Tongue (tissue), 2 donors: ENCODE results near the gene TEC. TPM values are rescaled to one million over a fixed set of nuclear protein-coding genes. Genes with fewer than 3 reads are reported as not detected.

Source experiments
- DNase-seq: peaks from one replicate; pipeline ENCODE4 v3.0.0-alpha.2; 2015
- total RNA-seq: library from RNA; depleted of rRNA; stranded (reverse); fragments of >200 nt; gene quantifications from one replicate; pipeline ENCODE4 v1.2.3, GENCODE V29; 2014

TEC gene
- total RNA-seq, 1 donor from 2014 or later = 3.2 TPM

DNA sequence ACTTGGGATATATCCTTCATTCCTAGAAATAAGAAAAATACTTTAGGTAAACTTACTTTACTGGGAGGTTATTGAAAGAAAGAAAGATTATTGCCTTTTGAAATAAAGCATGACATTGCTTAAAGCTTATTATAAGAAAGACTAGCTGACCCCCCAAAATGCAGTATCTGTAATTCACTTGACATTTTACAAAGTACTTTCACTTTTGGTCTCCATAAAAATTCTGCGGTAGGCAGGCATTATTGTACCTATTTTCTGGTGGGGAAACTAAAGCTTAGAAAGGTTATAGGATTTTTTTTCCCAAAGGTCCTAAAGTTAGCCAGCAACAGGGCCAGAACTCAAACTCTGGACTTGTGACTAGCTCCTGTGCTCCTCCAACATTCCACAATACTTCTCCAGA lies 105.9 kb downstream of the TEC start:
- no peak for DNase-seq

DNA sequence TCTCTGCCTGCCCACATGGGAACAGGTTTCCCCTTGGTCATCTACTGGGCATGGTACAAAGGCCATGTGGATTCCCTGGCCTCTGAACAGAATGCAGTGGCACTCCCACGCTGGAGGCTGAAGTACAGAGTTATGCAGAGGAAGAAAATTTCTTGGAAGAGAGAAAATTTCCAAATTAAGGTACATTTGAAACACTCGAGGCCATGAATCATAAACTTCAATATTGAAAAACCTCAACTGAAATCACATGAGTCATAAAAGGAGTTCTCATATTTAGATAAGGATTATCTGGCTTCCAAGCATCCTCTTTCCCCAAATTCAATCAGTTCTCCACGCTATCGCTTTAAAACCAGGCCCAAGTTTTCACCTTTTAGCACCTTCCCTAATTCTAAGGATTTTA lies 107.5 kb downstream of the TEC start:
- no peak for DNase-seq

DNA sequence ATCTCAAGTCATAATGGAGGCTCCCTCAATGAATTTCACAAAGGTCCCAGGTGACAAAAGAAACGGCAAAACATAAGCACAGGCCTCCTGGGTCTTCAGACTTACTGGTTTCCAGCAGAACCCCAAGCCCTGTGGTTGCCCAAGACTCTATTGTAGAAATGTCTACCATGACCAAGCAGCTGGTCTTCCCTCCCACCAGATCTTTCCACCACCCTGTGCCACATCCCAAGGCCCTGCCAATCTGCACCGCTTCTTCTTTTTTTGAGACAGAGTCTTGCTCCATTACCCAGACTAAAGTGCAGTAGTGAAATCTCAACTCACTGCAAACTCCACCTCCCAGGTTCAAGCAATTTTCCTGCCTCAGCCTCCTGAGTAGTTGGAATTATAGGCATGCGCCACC lies 112.4 kb downstream of the TEC start:
- no peak for DNase-seq

- DNase-seq = no peak
Observed at GRCh38 chr4:48156423-48156822, 113.2 kb downstream of the TEC start.

DNA sequence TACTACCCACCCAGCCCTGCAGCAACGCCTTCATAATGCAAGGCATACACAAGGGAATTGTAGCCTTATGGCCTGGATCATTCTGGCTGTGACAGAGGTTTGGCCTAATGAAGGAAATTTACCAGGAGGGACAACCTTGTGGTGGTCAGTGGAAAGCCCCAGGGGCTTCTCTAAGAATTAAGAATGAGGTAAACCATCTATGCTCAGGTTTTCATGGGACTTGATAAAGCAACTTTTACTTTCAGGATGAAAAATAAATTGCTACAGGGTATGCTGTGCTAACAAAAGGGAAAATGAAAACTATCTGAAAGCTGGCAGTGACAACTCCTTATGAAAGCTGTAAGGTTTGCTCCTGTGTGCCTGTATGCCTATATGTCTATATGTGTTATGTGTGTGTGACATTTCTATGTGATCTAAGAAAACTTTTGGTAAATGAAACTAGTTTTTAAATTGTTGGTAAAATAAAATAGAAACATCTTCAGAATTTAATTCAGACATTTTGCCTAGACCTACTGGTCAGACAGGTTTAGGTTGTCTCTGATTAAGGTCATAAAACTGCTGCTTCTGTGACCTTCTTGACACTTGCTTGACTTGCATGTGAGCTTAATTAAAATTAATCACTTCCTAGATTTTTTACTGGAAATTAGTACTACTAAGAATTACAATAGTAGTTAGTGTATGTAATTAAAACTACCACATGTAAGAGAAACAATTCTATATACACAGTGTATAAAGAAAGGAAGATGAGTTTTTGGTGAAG lies 115.7 kb downstream of the TEC start:
- no peak for DNase-seq

DNA sequence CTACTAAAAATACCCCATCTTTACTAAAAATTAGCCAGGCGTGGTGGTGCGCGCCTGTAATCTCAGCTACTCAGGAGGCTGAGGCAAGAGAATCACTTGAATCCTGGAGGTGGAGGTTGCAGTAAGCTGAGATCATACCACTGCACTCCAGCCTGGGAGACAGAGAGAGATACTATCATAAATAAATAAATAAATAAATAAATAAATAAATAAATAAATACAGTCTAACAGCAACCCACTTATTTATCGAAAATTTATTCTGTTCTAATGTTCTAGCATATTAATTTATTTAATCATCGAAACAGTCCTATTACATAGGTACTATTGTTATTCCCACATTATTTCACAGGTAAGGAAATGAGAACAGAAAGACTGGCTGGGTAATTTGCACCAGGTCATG lies 117.4 kb downstream of the TEC start:
- DNase-seq = no peak

DNA sequence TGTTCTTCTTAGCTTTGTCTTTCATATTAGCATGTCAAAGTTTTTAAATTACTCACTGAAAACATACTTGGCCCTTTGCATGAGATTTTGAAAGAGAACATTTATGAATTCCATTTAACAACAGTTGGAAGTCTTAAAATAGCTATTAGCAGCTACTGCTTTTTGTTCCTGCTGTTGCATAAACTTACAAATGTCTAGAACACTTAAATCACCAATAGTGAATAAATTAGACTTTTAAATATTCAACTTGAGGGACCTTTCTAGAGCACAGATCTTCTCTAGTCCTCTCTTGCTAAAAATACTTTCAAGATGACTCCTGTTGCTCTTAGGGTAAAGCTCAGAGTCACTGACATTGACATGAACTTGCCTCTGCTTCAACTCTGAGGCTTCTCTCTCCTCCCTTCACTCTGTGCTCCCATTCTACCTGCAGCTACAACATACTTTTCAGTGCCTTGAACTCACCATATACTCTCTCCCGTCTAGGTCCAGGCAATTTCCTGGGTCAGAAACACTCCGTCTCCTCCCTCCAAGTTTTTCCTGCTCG lies 119.7 kb downstream of the TEC start:
- DNase-seq = no peak

GRCh38 chr4:48147621-48148020 lies 122.0 kb downstream of the TEC start:
- DNase-seq = no peak

DNA sequence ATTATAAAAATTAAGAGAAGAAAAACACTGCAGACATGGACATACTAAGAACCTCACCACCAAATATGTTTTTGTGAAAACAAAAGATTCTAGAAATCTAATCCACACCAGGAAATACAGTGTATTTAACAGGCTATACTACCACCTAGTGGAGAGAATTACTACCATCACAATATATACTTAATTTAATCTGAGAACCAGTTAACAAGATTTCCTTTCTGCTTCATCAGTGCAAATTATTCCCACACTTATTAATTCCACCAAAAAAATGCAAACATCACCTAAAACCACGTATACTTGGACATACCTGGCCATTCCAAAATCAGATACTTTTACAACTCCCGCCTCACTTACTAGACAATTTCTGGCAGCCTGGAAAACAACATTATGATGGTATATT lies 128.6 kb downstream of the TEC start:
- DNase-seq = peak; percentile 51

- DNase-seq = no peak
Observed at GRCh38 chr4:48139691-48140090, 129.9 kb downstream of the TEC start.

GRCh38 chr4:48138936-48139335 lies 130.7 kb downstream of the TEC start:
- DNase-seq = no peak

DNA sequence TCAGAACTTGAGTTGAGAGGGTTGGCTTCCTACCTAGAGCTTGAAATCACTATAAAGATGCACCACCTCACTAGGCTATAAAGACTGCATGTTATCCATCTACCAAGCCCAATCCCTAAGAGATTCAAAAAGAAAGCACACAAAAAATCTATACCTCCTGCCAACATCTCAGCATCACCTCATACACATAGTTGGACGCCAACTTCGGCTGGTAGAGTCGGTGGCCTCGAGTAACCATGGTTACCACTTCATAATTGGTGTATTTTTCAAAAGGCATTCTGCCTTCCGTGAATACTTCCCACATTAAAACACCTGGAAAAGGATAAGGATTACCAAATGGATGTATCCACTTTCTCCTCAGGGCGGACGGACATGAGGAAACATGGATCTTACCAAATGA lies 131.1 kb downstream of the TEC start:
- DNase-seq = no peak

DNA sequence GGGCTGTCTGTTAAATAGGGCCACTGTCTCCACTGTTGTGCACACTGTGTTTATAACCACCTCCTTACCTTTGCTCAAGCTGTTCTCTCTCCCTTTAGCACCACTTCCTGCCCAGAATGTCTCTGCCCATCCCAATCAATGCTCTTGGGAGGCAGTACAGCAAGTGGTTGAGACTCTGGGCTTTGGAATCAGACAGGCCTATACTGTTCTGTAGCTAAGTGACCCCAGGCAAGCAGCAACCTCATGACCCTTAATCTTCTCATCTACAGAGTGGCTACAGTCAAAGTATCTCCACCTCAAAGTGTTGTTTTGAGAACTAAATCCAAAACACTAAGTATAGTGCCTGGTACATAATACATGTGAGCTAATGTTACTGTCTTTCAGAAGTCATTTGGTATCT lies 131.8 kb downstream of the TEC start:
- no peak for DNase-seq

GRCh38 chr4:48134081-48134480 lies 135.6 kb downstream of the TEC start, which contains the start of gene TXK:
TXK (minus strand) TSS chr4:48134250; CDS start chr4:48134170, 80 bp downstream.
- DNase-seq = no peak

GRCh38 chr4:48133669-48134068 lies 136.0 kb downstream of the TEC start:
- peak; percentile 42 for DNase-seq

- DNase-seq = no peak
Observed at GRCh38 chr4:48131736-48132135, 137.9 kb downstream of the TEC start.

DNA sequence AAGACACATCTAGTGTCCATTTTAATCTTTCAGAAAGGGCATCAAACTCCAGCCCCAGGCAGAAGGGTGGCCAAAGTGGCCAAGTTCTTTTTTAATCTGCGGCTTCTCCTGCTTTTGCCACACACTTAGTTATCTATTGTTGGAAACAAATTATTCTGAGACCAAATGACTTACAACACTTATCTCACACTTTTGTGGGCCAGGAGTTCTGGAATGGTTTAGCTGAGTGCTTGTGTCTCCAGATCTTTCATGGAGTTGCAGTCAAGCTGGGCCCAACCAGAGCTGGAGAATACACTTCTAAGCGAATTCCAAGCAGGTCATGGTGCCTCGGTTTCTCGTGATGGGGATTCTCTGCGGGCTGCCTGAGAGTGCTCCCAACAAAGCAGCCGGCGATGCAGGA lies 139.5 kb downstream of the TEC start:
- DNase-seq = no peak

GRCh38 chr4:48129307-48130014 lies 140.2 kb downstream of the TEC start:
- no peak for DNase-seq

DNA sequence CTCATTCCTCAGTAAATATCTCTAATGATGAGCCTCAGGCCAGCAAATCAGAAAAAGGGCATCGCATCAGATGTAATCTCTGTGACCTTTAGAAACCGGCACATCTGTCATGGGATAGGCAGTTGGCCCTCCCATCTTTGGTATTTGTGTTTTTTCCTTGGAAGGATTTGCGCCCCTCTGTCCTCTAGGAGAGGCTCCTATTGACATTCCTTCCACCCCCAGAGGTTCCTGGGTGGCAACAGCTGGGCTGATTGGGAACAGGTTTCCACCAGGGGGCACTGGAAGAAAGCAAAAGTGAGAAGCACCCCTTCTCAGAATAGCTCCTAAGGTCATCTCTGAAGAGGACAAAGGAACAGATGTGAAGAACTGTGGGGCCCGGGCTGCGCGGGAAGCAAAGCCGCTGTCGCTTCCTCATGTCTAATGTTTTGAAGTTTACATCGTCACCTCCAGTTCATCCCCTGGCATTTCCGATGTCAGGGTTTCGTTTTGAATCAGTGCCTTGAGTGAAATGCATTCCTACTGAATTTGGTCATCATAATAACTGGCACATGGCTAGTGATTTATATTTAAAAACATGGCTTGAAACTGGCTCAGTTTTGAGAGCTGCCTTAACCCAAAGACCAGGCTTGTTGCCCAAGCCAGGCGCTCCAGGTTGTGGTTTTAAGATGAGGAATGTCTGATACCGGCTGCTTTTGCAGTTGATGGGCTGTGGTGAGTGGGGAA lies 141.8 kb downstream of the TEC start:
- DNase-seq = peak; percentile 66

- DNase-seq = no peak
Observed at GRCh38 chr4:48127231-48127630, 142.4 kb downstream of the TEC start.

- no peak for DNase-seq
Observed at GRCh38 chr4:48126621-48127020, 143.0 kb downstream of the TEC start.

- no peak for DNase-seq
Observed at GRCh38 chr4:48124870-48125269, 144.8 kb downstream of the TEC start.

DNA sequence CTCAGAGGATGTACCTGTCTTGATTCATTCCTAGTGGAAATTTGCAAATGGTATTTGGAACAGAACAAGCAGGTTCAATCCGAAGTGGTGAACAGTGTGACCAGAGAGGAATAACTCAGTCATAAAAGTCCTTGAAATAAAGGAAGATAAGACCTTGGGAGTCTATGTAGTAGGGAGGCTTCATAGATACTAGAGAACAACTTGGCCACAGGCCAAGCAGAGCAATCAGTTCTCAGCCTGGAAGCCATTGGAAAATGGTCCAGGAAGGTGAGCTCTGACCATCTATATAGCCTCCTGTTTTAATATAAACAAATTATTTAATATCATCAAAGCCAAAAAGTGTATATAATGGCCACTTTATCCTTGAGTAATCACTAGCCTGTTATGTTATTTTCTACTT lies 146.9 kb downstream of the TEC start:
- no peak for DNase-seq
